ENCODE measurements around the gene WNT3A.
"Not testable (repeated sequence)": the region's sequence is repeated elsewhere in the genome, so short reads cannot be mapped to it uniquely, and the experiment has no call there.

The WNT3A gene

GRCh38 chr1:228006786-228007048, at the start of gene WNT3A:
Gene WNT3A, plus strand, starts transcription at chr1:228006998. Its CDS starts 131 bp downstream, at chr1:228007129.
- DNase-seq (ENCODE audit: extremely low read depth in 1 of 2, low read depth in 1 of 2), result no peak

- no peak for DNase-seq (ENCODE audit: extremely low read depth in 1 of 2, low read depth in 1 of 2)
These were observed 48.0 kb upstream of the WNT3A start for GRCh38 chr1:227958617-227959324.

GRCh38 chr1:227959325-227959860, 47.4 kb upstream of the WNT3A start:
- no peak for DNase-seq (ENCODE audit: extremely low read depth in 1 of 2, low read depth in 1 of 2)

- DNase-seq (ENCODE audit: extremely low read depth in 1 of 2, low read depth in 1 of 2), result no peak
These were observed 44.9 kb upstream of the WNT3A start for GRCh38 chr1:227961651-227962466.

GRCh38 chr1:227966733-227967132, 40.1 kb upstream of the WNT3A start:
- not testable (repeated sequence) for DNase-seq (ENCODE audit: extremely low read depth in 1 of 2, low read depth in 1 of 2)

- not testable (repeated sequence) for DNase-seq (ENCODE audit: extremely low read depth in 1 of 2, low read depth in 1 of 2)
These were observed 39.0 kb upstream of the WNT3A start for GRCh38 chr1:227967815-227968214.

- DNase-seq (ENCODE audit: extremely low read depth in 1 of 2, low read depth in 1 of 2), result not testable (repeated sequence)
These were observed 36.5 kb upstream of the WNT3A start for GRCh38 chr1:227970076-227970995.

GRCh38 chr1:227971216-227971615, 35.6 kb upstream of the WNT3A start:
- not testable (repeated sequence) for DNase-seq (ENCODE audit: extremely low read depth in 1 of 2, low read depth in 1 of 2)

GRCh38 chr1:227971643-227972282, 35.0 kb upstream of the WNT3A start:
- not testable (repeated sequence) for DNase-seq (ENCODE audit: extremely low read depth in 1 of 2, low read depth in 1 of 2)

GRCh38 chr1:227972283-227972679, 34.5 kb upstream of the WNT3A start:
- not testable (repeated sequence) for DNase-seq (ENCODE audit: extremely low read depth in 1 of 2, low read depth in 1 of 2)

GRCh38 chr1:227972843-227973374, 33.9 kb upstream of the WNT3A start:
- not testable (repeated sequence) for DNase-seq (ENCODE audit: extremely low read depth in 1 of 2, low read depth in 1 of 2)

GRCh38 chr1:227973724-227974288, 33.0 kb upstream of the WNT3A start:
- not testable (repeated sequence) for DNase-seq (ENCODE audit: extremely low read depth in 1 of 2, low read depth in 1 of 2)

- not testable (repeated sequence) for DNase-seq (ENCODE audit: extremely low read depth in 1 of 2, low read depth in 1 of 2)
These were observed 31.1 kb upstream of the WNT3A start for GRCh38 chr1:227975583-227976283.

- DNase-seq (ENCODE audit: extremely low read depth in 1 of 2, low read depth in 1 of 2), result no peak
These were observed 19.6 kb upstream of the WNT3A start for GRCh38 chr1:227987181-227987580.

- no peak for DNase-seq (ENCODE audit: extremely low read depth in 1 of 2, low read depth in 1 of 2)
These were observed 12.0 kb upstream of the WNT3A start for GRCh38 chr1:227994632-227995300.

GRCh38 chr1:227996187-227996950, 10.4 kb upstream of the WNT3A start:
- DNase-seq (ENCODE audit: extremely low read depth in 1 of 2, low read depth in 1 of 2), result no peak

GRCh38 chr1:227998374-227999055, 8.3 kb upstream of the WNT3A start:
- DNase-seq (ENCODE audit: extremely low read depth in 1 of 2, low read depth in 1 of 2), result no peak
